Retinal pigment epithelial cell (primary cell): ENCODE measurements around the gene KRT13.
"Not testable (repeated sequence)": the region's sequence is repeated elsewhere in the genome, so short reads cannot be mapped to it uniquely, and the experiment has no call there.

ENCODE experiments used
- DNase-seq: peaks from one replicate; pipeline ENCODE4 v3.0.0-alpha.2; 2010; ENCODE audit warnings: low read depth
- H3K4me3 ChIP-seq: 2 replicates; pipeline ENCODE4 v1.5.1; 2011; ENCODE audit warnings: mild to moderate bottlenecking, low read length, control low read depth, moderate library complexity
- CTCF ChIP-seq: conservative IDR thresholded peaks from 2 replicates; pipeline ENCODE4 v1.5.1; 2011; ENCODE audit warnings: low read depth, low read length, control low read depth, inconsistent platforms

The KRT13 gene

DNA sequence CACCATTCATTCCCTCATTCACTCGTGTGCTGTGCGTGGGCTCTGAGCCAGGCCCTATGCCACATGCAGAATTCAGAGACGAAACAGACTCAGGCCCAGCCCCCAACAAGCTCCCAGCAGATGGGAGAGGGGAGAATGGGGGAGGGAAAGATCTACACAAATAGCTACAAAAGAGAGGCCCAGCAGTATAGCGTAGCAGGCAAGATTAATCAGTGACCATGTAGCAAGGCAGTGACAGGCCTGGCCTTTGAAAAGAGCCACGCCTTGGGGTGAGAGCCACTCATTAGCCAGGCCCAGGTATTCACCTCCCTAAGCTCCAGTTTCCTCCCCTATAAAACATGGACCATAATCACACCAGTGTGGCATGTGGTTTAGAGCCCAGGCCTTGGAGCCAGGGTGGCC, 39.1 kb upstream of the KRT13 start:
- no peak overlapping the region for H3K4me3 ChIP-seq
- TF ChIP-seq CTCF, result no peak
- no peak for DNase-seq

DNA sequence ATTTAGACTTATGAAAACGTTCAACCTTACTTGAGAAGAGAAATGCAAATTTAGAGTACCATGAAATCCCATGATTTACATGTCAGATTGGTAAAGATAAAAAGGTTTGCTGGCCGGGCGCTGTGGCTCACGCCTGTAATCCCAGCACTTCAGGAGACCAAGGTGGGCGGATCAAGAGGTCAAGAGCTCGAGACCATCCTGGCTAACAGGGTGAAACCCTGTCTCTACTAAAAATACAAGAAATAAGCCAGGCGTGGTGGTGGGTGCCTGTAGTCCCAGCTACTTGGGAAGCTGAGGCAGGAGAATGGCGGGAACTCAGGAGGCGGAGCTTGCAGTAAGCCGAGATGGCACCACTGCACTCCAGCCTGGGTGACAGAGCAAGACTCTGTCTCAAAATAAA, 37.4 kb upstream of the KRT13 start:
- DNase-seq, H3K4me3 ChIP-seq: not testable (repeated sequence)

DNA sequence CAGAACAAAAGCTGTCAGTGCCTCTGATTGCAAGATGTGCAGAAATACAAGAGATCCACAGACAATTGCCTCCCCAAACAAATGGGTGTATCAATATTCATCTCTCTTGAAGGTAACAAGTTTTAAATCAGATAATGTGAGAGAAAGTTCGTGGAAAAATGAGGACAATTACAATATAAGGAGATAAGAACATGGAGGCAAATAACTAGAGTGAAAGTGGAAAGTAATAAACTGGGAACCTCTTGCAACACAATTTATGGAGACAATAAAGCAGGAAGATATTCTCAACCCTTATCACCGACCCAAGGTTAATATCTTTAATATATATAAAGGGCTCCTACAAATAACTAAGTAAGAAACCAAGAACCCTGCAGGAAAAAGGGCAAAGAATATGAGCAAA, 36.9 kb upstream of the KRT13 start:
- DNase-seq, result no peak
- TF ChIP-seq CTCF, result no peak
- H3K4me3 ChIP-seq, result no peak overlapping the region

DNA sequence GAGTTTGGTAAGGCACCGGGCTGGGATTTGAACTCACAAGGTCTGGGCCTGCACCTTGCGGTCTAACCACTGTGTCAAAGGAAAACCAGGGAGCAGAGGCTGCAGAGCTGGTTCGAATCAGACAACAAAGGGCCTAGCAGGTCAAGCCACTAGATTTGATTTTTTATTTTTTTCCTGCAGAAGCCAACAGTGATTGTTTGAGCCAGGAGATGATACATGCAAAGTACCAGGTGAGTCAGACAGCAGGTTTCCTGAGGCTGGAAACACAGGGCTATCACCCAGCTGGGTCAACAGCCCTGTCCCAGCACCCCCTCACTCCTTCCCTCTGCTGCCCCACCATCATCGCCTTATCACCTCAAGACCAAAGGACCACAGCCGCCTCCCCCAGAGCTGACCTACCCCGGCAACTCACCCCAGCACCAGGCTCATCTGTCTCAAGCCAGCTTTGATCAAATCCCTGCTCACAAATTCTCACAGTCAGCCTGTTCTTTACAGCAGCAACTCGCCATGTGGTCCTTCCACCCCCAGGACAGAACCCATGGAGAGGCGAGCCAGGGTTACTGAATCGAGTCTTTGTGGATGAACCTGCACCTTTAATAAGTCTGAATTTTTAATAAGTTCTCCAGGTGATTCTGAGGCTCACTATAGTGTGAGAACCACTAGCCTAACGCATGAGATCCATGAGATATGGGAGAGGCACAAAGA, 35.7 kb upstream of the KRT13 start:
- no peak overlapping the region for H3K4me3 ChIP-seq
- no peak for TF ChIP-seq CTCF
- no peak for DNase-seq

GRCh38 chr17:41539979-41540701, 34.7 kb upstream of the KRT13 start:
- no peak for DNase-seq
- TF ChIP-seq CTCF, result no peak
- no peak overlapping the region for H3K4me3 ChIP-seq

GRCh38 chr17:41539071-41539492, 33.7 kb upstream of the KRT13 start:
- DNase-seq, result no peak
- TF ChIP-seq CTCF, result no peak
- no peak overlapping the region for H3K4me3 ChIP-seq

DNA sequence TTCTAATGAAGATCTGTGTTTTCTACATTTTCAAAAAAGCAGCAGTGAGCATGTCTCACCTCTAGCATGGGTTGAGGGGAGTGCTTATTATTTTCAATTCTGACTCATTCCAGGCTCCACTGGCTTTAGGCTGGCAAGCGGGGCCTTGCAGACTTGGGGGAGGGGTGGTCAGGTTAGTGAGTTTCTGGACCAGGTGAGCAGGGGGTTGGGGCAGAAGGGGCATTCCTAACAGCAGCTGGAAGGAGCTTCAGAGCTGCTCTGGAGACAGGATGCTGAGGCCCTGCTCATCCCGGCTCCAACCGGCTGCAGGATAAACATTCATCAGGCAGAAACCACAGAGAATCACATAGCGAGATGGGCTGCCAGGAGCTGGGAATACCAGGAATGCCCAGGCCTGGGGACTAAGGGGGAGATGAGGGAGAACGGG, 33.2 kb upstream of the KRT13 start:
- no peak overlapping the region for H3K4me3 ChIP-seq
- TF ChIP-seq CTCF, result no peak
- DNase-seq, result no peak
